CD14-positive monocyte (primary cell): ENCODE data around the gene PIEZO1. TPM values are rescaled to one million over a fixed set of nuclear protein-coding genes. Genes with fewer than 3 reads are reported as not detected.

Experiments used
- DNase-seq, 3 donors: peaks; one replicate each; pipeline ENCODE4 v3.0.0-alpha.2; 2011 to 2022
- H2AFZ ChIP-seq: 2 replicates; pipeline ENCODE4 v1.6.0; 2012; ENCODE audit warnings: mild to moderate bottlenecking, low read depth, low read length, inconsistent platforms; ENCODE audit not compliant: insufficient read depth, poor library complexity, severe bottlenecking
- H3K27ac ChIP-seq, 2 donors: 1 replicate in 1 of 2; 2 replicates in 1 of 2; pipeline ENCODE4 v1.5.1; 2012 to 2013; ENCODE audit warnings: low read length in 2 of 2, control low read depth in 1 of 2, inconsistent platforms in 1 of 2, low read depth in 1 of 2, mild to moderate bottlenecking in 1 of 2
- H3K27me3 ChIP-seq, 2 donors: one replicate each; pipeline versions ENCODE4 v1.6.0 to v1.6.1; 2011 to 2013; ENCODE audit warnings: low read length in 2 of 2; ENCODE audit not compliant: control insufficient read depth in 2 of 2, insufficient read depth in 2 of 2
- H3K36me3 ChIP-seq, 2 donors: replicated peaks in 1 of 2; 1 replicate in 1 of 2; 2 replicates in 1 of 2; pipeline versions ENCODE4 v1.5.1 to v1.6.1; 2012 to 2013; ENCODE audit warnings: low read length in 2 of 2, control low read depth in 1 of 2, inconsistent platforms in 1 of 2, mild to moderate bottlenecking in 1 of 2; ENCODE audit not compliant: insufficient read depth in 2 of 2, control insufficient read depth in 1 of 2
- H3K4me1 ChIP-seq, 2 donors: 1 replicate in 1 of 2; 2 replicates in 1 of 2; pipeline versions ENCODE4 v1.5.1 to v1.6.1; 2012 to 2013; ENCODE audit warnings: low read length in 2 of 2, control low read depth in 1 of 2, inconsistent platforms in 1 of 2, mild to moderate bottlenecking in 1 of 2, moderate library complexity in 1 of 2; ENCODE audit not compliant: insufficient read depth in 2 of 2, control insufficient read depth in 1 of 2
- H3K4me2 ChIP-seq: replicated peaks from 2 replicates; pipeline ENCODE3; 2012; ENCODE audit warnings: low read length, moderate library complexity, mild to moderate bottlenecking; ENCODE audit not compliant: poor library complexity, severe bottlenecking; ENCODE audit errors: extremely low read depth
- H3K4me3 ChIP-seq, 3 experiments: fragments of 200-600 bp in 1 of 3; sonication (generic) in 1 of 3; replicated peaks in 1 of 3; 1 replicate in 2 of 3; 2 replicates in 1 of 3; pipeline ENCODE4 v1.5.1; 2011 to 2013; ENCODE audit warnings: low read length in 3 of 3, mild to moderate bottlenecking in 3 of 3, control low read depth in 2 of 3, low read depth in 2 of 3, inconsistent platforms in 1 of 3, moderate library complexity in 1 of 3
- H3K79me2 ChIP-seq: 2 replicates; pipeline ENCODE4 v1.6.0; 2012; ENCODE audit warnings: mild to moderate bottlenecking, control low read depth, inconsistent platforms, low read length, moderate library complexity; ENCODE audit not compliant: insufficient read depth
- H3K9ac ChIP-seq: 2 replicates; pipeline ENCODE4 v1.6.0; 2017; ENCODE audit warnings: low read length, mild to moderate bottlenecking; ENCODE audit not compliant: insufficient read depth, poor library complexity, severe bottlenecking
- H3K9me3 ChIP-seq, 2 donors: replicated peaks in 1 of 2; 1 replicate in 1 of 2; 2 replicates in 1 of 2; pipeline versions ENCODE4 v1.5.1 to v1.6.1; 2012 to 2013; ENCODE audit warnings: low read length in 2 of 2, control low read depth in 1 of 2; ENCODE audit not compliant: control insufficient read depth in 1 of 2, insufficient read depth in 1 of 2
- H4K20me1 ChIP-seq: 2 replicates; pipeline ENCODE4 v1.6.0; 2012; ENCODE audit warnings: mild to moderate bottlenecking, low read length, control low read depth, moderate library complexity; ENCODE audit not compliant: insufficient read depth
- H3K27ac Mint-ChIP-seq, 7 donors: one replicate each; pipeline ENCODE4 v1.8.0; 2020; ENCODE audit warnings: mild to moderate bottlenecking in 7 of 7, mixed read lengths in 7 of 7, moderate library complexity in 6 of 7, inconsistent platforms in 2 of 7
- H3K27me3 Mint-ChIP-seq, 3 donors: one replicate each; pipeline ENCODE4 v1.8.0; 2021 to 2022; ENCODE audit warnings: low read depth in 3 of 3, mild to moderate bottlenecking in 3 of 3, mixed read lengths in 3 of 3, moderate library complexity in 3 of 3, inconsistent platforms in 1 of 3
- H3K36me3 Mint-ChIP-seq, 2 donors: one replicate each; pipeline ENCODE4 v1.8.0; 2020; ENCODE audit warnings: mixed read lengths in 2 of 2, inconsistent platforms in 1 of 2, mild to moderate bottlenecking in 1 of 2
- H3K4me1 Mint-ChIP-seq: one replicate; pipeline ENCODE4 v1.8.0; 2020; ENCODE audit warnings: mild to moderate bottlenecking, mixed read lengths
- H3K4me3 Mint-ChIP-seq, 2 donors: one replicate each; pipeline ENCODE4 v1.8.0; 2020; ENCODE audit warnings: mild to moderate bottlenecking in 2 of 2, mixed read lengths in 2 of 2, moderate library complexity in 1 of 2
- H3K9me3 Mint-ChIP-seq, 7 donors: one replicate each; pipeline ENCODE4 v1.8.0; 2020 to 2022; ENCODE audit warnings: mixed read lengths in 7 of 7, mild to moderate bottlenecking in 6 of 7, moderate library complexity in 6 of 7, inconsistent platforms in 2 of 7
- WGBS: methylation state at CpG from one replicate; pipeline ENCODE4 v1.1.5; 2013; ENCODE audit warnings: missing lambda C conversion rate; ENCODE audit not compliant: insufficient coverage; 5-methylcytosine and 5-hydroxymethylcytosine counted together
- intact Hi-C, 2 donors: fragments of 100-400 bp; cut with micrococcal nuclease; formaldehyde crosslinking; loops; one replicate each; pipeline versions ENCODE4 v1.15.0 to v1.15.1; 2023
- polyA plus RNA-seq, 3 donors: library from polyadenylated mRNA; depleted of rRNA in 1 of 3; unstranded in 2 of 3; stranded (reverse) in 1 of 3; fragments of 300-500 nt in 2 of 3; fragments of >200 nt in 1 of 3; fragmentation: Illumina TruSeq in 2 of 3; gene quantifications; 1 replicate in 2 of 3; 2 replicates in 1 of 3; pipeline ENCODE4 v1.2.3, GENCODE V29; 2012 to 2021
- TF ChIP-seq, protein P1 (sequence below): fragments of 200-600 bp; IDR thresholded peaks from one replicate; pipeline ENCODE4 v1.8.0; 2022; ENCODE audit warnings: antibody characterized with exemption, mild to moderate bottlenecking

PIEZO1 gene
- polyA plus RNA-seq, 3 donors, result 10.2 to 405 (median 15.0) TPM

DNA sequence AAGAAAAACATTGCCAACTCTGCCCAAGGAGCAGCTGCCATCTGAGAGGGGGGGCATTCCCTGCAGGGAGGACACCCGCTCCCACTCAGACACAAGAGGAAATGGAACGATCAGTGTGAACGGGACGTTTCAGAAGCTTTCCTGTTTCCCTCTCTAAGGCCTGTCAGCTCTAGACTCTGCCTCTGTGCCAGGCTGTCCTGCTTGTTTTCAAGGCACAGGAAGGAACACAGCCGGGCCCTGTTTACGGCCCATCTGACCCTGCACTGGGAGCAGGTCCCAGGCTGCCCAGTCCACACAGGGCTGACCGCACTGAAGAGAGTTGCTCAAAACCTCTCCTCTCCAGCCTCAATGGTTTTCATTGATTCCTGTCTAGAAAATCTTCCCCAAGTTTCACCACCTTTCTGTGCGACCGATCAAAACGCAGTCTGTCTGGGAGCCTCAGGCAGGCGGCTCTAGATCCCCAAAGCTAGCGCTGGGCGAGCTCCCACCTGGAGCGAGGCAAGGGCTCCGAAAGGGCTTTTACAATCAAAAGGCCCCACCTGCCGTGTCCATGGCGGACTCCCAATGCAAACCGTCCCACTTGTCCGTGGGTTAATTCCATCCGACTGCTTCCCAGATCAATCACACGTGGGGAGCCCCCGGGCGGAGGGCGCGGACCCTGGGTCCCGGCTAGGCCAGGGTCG is 1.5 kb downstream of the PIEZO1 start:
- Histone ChIP-seq H3K27ac (peak overlapping the region; percentile 86 to 99), H2AFZ (peak overlapping the region; percentile 41), H3K4me2 (peak overlapping the region; percentile 90), H3K36me3 (no peaks in the 10 kb centered on the region), H3K4me1 (peaks cover 58 to 68% of the 10 kb centered on the region in 2 donors), H3K9me3 (no peaks in the 10 kb centered on the region), H3K4me3 (peak overlapping the region; percentile 47 to 80 (median 73)), H4K20me1 (peaks cover 45% of the 10 kb centered on the region), H3K9ac (peak overlapping the region; percentile 84), H3K79me2 (peaks cover 61% of the 10 kb centered on the region), H3K27me3 (no peaks in the 10 kb centered on the region)
- peak overlapping the region; percentile 95 to 99 (median 98) for H3K27ac Mint-ChIP-seq
- no peaks in the 10 kb centered on the region for H3K9me3 Mint-ChIP-seq
- H3K27me3 Mint-ChIP-seq, result peaks cover 0 to 3% (median 0%) of the 10 kb centered on the region in 3 donors
- intact Hi-C loops, result loop anchor here (2.0 to 10.0 kb wide), 4 partner anchors 41 to 1161 kb away; partner anchors contain the start of genes DEF8 (in 1 of the 2), GALNS (in 1 of the 2) and TRAPPC2L (in 1 of the 2)
- peaks cover 1 to 5% of the 10 kb centered on the region in 2 donors for H3K36me3 Mint-ChIP-seq
- 2% methylated on average over 26 of the region's 27 CpGs for WGBS
- H3K4me1 Mint-ChIP-seq, result peaks cover 53% of the 10 kb centered on the region
- TF ChIP-seq, protein P1, sequence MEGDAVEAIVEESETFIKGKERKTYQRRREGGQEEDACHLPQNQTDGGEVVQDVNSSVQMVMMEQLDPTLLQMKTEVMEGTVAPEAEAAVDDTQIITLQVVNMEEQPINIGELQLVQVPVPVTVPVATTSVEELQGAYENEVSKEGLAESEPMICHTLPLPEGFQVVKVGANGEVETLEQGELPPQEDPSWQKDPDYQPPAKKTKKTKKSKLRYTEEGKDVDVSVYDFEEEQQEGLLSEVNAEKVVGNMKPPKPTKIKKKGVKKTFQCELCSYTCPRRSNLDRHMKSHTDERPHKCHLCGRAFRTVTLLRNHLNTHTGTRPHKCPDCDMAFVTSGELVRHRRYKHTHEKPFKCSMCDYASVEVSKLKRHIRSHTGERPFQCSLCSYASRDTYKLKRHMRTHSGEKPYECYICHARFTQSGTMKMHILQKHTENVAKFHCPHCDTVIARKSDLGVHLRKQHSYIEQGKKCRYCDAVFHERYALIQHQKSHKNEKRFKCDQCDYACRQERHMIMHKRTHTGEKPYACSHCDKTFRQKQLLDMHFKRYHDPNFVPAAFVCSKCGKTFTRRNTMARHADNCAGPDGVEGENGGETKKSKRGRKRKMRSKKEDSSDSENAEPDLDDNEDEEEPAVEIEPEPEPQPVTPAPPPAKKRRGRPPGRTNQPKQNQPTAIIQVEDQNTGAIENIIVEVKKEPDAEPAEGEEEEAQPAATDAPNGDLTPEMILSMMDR, result no peak
- DNase-seq, result peak in 2 of 3 donors; percentile 36 to 43
- peak overlapping the region; percentile 90 to 93 for H3K4me3 Mint-ChIP-seq

DNA sequence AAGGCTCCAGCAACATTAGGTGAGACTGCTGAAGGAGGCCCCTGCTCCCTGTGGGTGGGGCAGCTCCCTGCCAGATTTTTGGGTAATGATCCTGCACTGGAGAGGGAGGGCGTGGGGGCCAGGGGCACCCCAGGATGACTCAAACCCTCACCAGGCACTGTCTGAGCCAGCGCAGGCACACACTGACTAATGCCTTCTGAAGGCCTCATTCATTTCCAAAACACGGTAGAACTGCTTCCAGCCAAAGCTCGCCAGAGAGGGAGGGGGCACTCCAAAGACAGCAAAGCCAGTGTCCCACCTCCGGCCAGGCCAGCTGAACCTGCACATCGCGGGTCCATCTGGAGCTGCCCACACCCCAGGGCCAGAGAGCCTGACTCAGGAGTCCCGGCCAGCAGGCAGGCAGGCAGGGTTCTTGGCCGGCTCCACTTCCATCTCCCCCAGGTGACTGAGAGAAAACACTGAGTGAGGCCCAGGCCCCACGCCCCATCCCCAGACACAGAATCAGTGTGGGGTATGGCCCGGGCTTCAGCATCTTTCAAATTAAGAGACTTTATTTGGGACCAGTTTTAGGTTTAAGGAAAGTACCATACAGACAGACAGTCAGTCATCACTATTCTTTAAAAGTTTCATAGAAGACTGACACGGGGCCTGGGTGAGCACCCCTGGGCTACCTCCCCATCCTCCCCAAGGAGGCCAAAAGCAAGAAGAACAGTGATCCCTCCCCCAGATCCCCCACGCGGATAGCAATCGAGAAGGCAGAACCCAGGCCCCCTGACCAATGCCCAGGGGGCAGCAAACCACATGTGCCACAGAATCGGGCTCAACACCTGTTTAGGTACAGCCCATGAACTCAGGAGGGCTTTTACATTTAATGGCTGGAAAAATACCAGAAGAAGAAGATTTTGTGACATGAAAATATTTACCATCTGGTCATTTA is 2.3 kb downstream of the PIEZO1 start:
- Histone ChIP-seq H3K9me3 (no peaks in the 10 kb centered on the region), H3K27ac (peak overlapping the region; percentile 86 to 99), H3K4me3 (peak overlapping the region; percentile 47 to 80 (median 73)), H3K27me3 (no peaks in the 10 kb centered on the region), H3K79me2 (peaks cover 70% of the 10 kb centered on the region), H3K4me2 (peak overlapping the region; percentile 90), H3K4me1 (peaks cover 67 to 76% of the 10 kb centered on the region in 2 donors), H2AFZ (no peak overlapping the region), H4K20me1 (peaks cover 53% of the 10 kb centered on the region), H3K36me3 (no peaks in the 10 kb centered on the region), H3K9ac (peak overlapping the region; percentile 84)
- intact Hi-C loops, result loop anchor here in 1 of 2 donors (5.0 to 10.0 kb wide), 3 partner anchors 75 to 1162 kb away; partner anchors contain the start of genes DEF8, GALNS and TRAPPC2L
- TF ChIP-seq, protein P1, result no peak
- Mint-ChIP-seq H3K36me3 (peaks cover 1 to 13% of the 10 kb centered on the region in 2 donors), H3K27ac (peak overlapping the region; percentile 95 to 99 (median 98)), H3K9me3 (no peaks in the 10 kb centered on the region), H3K4me3 (peak overlapping the region; percentile 90 to 93), H3K4me1 (peaks cover 61% of the 10 kb centered on the region), H3K27me3 (peaks cover 0 to 3% (median 0%) of the 10 kb centered on the region in 3 donors)
- WGBS, result 34% methylated on average over 13 of the region's 16 CpGs
- DNase-seq, result peak; percentile 59 to 78 (median 74)
